Gastroesophageal sphincter (tissue), 3 donors: ENCODE measurements around the gene PPFIA4.

Experiments used
- CTCF ChIP-seq, 4 experiments: fragments of 200-600 bp in 2 of 4; fragments of 450-650 bp in 2 of 4; sonication (generic) in 1 of 4; IDR thresholded peaks; one replicate each; pipeline ENCODE4 v1.5.1; 2017 to 2019; ENCODE audit warnings: antibody characterized with exemption in 4 of 4, mild to moderate bottlenecking in 2 of 4, moderate library complexity in 2 of 4
- EP300 ChIP-seq: sonication (generic); formaldehyde crosslinking; IDR thresholded peaks from one replicate; pipeline ENCODE4 v1.6.1; 2017; ENCODE audit warnings: antibody characterized with exemption, mild to moderate bottlenecking
- POLR2A ChIP-seq, 2 donors: fragments of 450-650 bp; IDR thresholded peaks; one replicate each; pipeline ENCODE4 v1.6.1; 2017; ENCODE audit warnings: antibody characterized with exemption in 2 of 2, mild to moderate bottlenecking in 2 of 2, moderate library complexity in 1 of 2

DNA sequence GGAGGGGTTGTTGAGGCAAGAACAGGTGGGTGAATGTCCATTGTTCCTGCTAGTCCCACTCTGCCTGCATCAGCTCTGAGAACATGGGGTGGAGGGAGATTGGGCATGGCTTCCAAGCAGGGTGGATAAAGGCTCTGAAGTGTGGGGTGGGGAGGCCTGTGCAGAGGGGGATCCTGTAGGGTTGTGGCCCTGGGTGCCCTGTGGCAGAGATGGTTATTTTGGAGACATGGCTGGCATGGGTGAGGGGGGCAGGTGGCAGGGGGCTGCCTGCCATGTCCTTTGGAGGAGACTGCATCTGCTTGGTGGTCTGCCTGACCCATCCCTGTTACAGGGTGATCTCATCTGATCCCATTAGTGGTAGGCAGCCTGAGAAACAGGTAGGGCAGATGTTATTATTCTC lies 48.3 kb downstream of the PPFIA4 start:
- TF ChIP-seq CTCF (IDR thresholded peaks at IDR 0.05) (no peak), EP300 (no peak), POLR2A (IDR thresholded peaks at IDR 0.05) (no peak)
